ENCODE results near the gene SLC12A2.

GRCh38 chr5:128116445-128116844 is 32.9 kb downstream of the SLC12A2 start:
- TF ChIP-seq SP1 (IDR thresholded peaks at IDR 0.05) (no peak), BHLHE40 (IDR thresholded peaks at IDR 0.05; ENCODE audit: borderline replicate concordance) (no peak), FOXM1 (IDR thresholded peaks at IDR 0.05; ENCODE audit: borderline replicate concordance) (no peak), SUZ12 (IDR thresholded peaks at IDR 0.05) (no peak), ELF4 (IDR thresholded peaks at IDR 0.05) (no peak), NFRKB (IDR thresholded peaks at IDR 0.05) (no peak), FOXK2 (IDR thresholded peaks at IDR 0.05) (no peak), HDGF (IDR thresholded peaks at IDR 0.05; ENCODE audit: borderline replicate concordance) (no peak), ZNF384 (IDR thresholded peaks at IDR 0.05) (no peak)
- TF ChIP-seq, protein P1, sequence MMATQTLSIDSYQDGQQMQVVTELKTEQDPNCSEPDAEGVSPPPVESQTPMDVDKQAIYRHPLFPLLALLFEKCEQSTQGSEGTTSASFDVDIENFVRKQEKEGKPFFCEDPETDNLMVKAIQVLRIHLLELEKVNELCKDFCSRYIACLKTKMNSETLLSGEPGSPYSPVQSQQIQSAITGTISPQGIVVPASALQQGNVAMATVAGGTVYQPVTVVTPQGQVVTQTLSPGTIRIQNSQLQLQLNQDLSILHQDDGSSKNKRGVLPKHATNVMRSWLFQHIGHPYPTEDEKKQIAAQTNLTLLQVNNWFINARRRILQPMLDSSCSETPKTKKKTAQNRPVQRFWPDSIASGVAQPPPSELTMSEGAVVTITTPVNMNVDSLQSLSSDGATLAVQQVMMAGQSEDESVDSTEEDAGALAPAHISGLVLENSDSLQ (IDR thresholded peaks at IDR 0.05) = no peak
